GM18858 (cell line): ENCODE measurements around the gene OR7D2.
A peak's percentile ranks its signal among the peaks of the same experiment; 100 is the strongest.

Experiments used
- ATAC-seq: cut with Tn5 transposase; IDR thresholded peaks from one replicate; pipeline ENCODE4 v1.9.1; 2021; ENCODE audit not compliant: unreplicated experiment

The OR7D2 gene

GRCh38 chr19:9178901-9179300, at the start of gene OR7D2:
TSS of gene OR7D2 (plus strand) at chr19:9178979. CDS start at chr19:9185782, 6,803 bp downstream.
- ATAC-seq = no peak

GRCh38 chr19:9130965-9131364, 47.8 kb upstream of the OR7D2 start:
- ATAC-seq = no peak

GRCh38 chr19:9132422-9132821, 46.4 kb upstream of the OR7D2 start:
- no peak for ATAC-seq

GRCh38 chr19:9139609-9140158, 39.1 kb upstream of the OR7D2 start:
- ATAC-seq = peak; percentile 15

GRCh38 chr19:9140159-9140874, 38.5 kb upstream of the OR7D2 start, which contains the start of gene ZNF317:
TSS of gene ZNF317 (plus strand) at chr19:9140397. CDS start at chr19:9156017, 15,620 bp downstream.
- ATAC-seq = peak; percentile 60

GRCh38 chr19:9144920-9145319, 33.9 kb upstream of the OR7D2 start:
- no peak for ATAC-seq

- ATAC-seq = no peak
Measured at GRCh38 chr19:9146882-9147281, 31.9 kb upstream of the OR7D2 start.

- ATAC-seq = no peak
Measured at GRCh38 chr19:9148697-9149096, 30.1 kb upstream of the OR7D2 start.

- no peak for ATAC-seq
Measured at GRCh38 chr19:9149997-9150396, 28.8 kb upstream of the OR7D2 start.

GRCh38 chr19:9150650-9151049, 28.1 kb upstream of the OR7D2 start:
- ATAC-seq = no peak

- ATAC-seq = no peak
Measured at GRCh38 chr19:9151367-9151766, 27.4 kb upstream of the OR7D2 start.

GRCh38 chr19:9155591-9155990, 23.2 kb upstream of the OR7D2 start:
- no peak for ATAC-seq

GRCh38 chr19:9156304-9156703, 22.5 kb upstream of the OR7D2 start:
- ATAC-seq = no peak

- no peak for ATAC-seq
Measured at GRCh38 chr19:9159891-9160290, 18.9 kb upstream of the OR7D2 start.

- no peak for ATAC-seq
Measured at GRCh38 chr19:9161427-9161826, 17.4 kb upstream of the OR7D2 start.

- ATAC-seq = no peak
Measured at GRCh38 chr19:9165261-9165660, 13.5 kb upstream of the OR7D2 start.

GRCh38 chr19:9166846-9167245, 11.9 kb upstream of the OR7D2 start:
- ATAC-seq = no peak

GRCh38 chr19:9171393-9171991, 7.3 kb upstream of the OR7D2 start:
- no peak for ATAC-seq

- no peak for ATAC-seq
Measured at GRCh38 chr19:9175326-9175725, 3.5 kb upstream of the OR7D2 start.

- no peak for ATAC-seq
Measured at GRCh38 chr19:9183000-9183399, 4.2 kb downstream of the OR7D2 start.

GRCh38 chr19:9187191-9187590, 8.4 kb downstream of the OR7D2 start:
- no peak for ATAC-seq

- ATAC-seq = no peak
Measured at GRCh38 chr19:9189535-9189934, 10.8 kb downstream of the OR7D2 start.
